Bronchial epithelial cell (primary cell): ENCODE results near the gene ARHGAP42. TPM values are rescaled to one million over a fixed set of nuclear protein-coding genes. Genes with fewer than 3 reads are reported as not detected.
A peak's percentile ranks its signal among the peaks of the same experiment; 100 is the strongest.

ENCODE experiments used
- DNase-seq: peaks from one replicate; pipeline ENCODE4 v3.0.0-alpha.2; 2010; ENCODE audit warnings: low read depth
- FAIRE-seq: peaks from 2 replicates; lab custom pipeline; 2011; peaks lifted over from hg19 to GRCh38; lab: Jason Lieb, UNC
- H3K27me3 ChIP-seq: 2 replicates; pipeline ENCODE4 v1.5.1; 2011; ENCODE audit warnings: low read length; ENCODE audit not compliant: control insufficient read depth, insufficient read depth
- H3K36me3 ChIP-seq: 2 replicates; pipeline ENCODE4 v1.5.1; 2011; ENCODE audit warnings: low read length; ENCODE audit not compliant: control insufficient read depth, insufficient read depth
- H3K4me3 ChIP-seq: 2 replicates; pipeline ENCODE4 v1.5.1; 2011; ENCODE audit warnings: mild to moderate bottlenecking, low read depth, low read length, control low read depth
- total RNA-seq: library from RNA; depleted of rRNA; stranded (reverse); fragments of >200 nt; gene quantifications from 2 replicates; pipeline ENCODE4 v1.2.1, GENCODE V29; 2014
- TF ChIP-seq, protein P1 (sequence below): IDR thresholded peaks from 2 replicates; pipeline ENCODE4 v1.5.1; 2011; ENCODE audit warnings: mild to moderate bottlenecking, moderate library complexity, low read length, control low read depth, inconsistent platforms; ENCODE audit not compliant: insufficient read depth, severe bottlenecking

The ARHGAP42 gene
- total RNA-seq, 1 donor from 2014 or later, result 5.3 TPM

DNA sequence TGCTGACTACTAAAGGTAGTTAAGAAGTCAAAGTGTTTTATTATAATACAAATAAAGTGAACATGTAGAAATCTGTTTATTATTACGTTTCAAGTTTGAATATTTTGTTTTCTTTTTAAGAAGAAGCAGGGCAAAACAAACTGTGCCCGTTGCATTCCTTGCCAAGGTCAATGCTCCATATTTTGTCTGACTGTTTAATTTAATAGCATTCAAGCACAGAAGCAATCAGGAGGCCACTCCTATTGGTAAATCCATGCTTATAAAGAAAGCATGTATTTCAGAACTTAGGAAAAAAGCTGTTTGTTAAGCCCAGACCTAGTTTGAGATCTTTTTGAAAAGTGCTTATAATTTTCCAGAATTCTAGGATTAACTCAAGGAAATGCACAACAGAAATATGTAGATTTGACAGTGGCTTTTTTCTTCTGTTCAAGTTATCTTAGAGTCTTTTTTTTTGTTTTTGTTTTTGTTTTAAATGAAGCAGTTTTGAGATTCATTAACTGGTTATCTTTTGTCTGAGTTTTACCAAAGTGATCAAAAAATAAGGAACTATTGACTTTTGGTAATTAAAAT is 51.7 kb downstream of the ARHGAP42 start:
- Histone ChIP-seq H3K4me3 (no peak overlapping the region), H3K27me3 (no peaks in the 10 kb centered on the region), H3K36me3 (no peaks in the 10 kb centered on the region)
- TF ChIP-seq, protein P1, sequence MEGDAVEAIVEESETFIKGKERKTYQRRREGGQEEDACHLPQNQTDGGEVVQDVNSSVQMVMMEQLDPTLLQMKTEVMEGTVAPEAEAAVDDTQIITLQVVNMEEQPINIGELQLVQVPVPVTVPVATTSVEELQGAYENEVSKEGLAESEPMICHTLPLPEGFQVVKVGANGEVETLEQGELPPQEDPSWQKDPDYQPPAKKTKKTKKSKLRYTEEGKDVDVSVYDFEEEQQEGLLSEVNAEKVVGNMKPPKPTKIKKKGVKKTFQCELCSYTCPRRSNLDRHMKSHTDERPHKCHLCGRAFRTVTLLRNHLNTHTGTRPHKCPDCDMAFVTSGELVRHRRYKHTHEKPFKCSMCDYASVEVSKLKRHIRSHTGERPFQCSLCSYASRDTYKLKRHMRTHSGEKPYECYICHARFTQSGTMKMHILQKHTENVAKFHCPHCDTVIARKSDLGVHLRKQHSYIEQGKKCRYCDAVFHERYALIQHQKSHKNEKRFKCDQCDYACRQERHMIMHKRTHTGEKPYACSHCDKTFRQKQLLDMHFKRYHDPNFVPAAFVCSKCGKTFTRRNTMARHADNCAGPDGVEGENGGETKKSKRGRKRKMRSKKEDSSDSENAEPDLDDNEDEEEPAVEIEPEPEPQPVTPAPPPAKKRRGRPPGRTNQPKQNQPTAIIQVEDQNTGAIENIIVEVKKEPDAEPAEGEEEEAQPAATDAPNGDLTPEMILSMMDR, result no peak
- FAIRE-seq, result no peak
- no peak for DNase-seq

DNA sequence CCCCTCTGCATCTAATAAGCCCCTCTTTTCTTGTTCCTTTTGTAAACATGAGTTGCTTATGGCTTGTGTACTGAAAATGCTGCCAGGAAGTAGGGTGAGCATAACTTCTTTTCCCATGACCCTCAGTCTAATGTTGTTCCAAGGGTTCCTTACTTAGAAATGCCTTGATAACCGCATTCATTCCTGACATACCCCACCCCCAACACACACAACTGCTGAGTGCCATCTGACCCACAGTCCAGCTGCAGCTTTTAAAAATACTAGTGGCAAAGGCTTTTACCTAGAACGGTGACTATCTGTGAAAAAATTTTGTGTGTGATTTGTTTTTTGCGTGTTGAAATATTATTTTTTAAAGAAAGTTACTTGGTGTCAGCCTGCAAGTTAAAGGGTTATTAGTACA is 52.6 kb downstream of the ARHGAP42 start:
- Histone ChIP-seq H3K4me3 (no peak overlapping the region), H3K36me3 (no peaks in the 10 kb centered on the region), H3K27me3 (no peaks in the 10 kb centered on the region)
- TF ChIP-seq, protein P1, result no peak
- DNase-seq (peak; percentile 54), FAIRE-seq (no peak)

DNA sequence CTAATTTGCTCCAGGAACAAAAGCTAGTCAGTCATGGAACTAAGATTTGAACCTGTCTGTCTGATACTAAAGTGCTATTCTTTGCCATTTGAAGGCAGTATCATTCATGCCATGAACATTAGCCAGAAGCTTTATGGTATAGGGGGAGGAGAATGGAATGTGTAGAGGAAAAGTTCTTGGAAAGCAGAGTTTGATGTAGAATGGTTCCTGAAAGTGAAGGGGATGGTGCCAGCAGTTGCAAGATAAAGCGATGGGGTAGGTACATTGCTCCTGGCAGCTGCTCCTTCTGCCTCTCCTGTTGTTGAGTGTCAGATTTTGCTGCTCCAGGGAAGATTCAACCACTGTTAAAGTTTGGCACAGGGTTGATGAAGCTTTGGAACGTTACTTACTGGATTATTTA is 53.4 kb downstream of the ARHGAP42 start:
- no peaks in the 10 kb centered on the region for H3K36me3 ChIP-seq
- no peaks in the 10 kb centered on the region for H3K27me3 ChIP-seq
- TF ChIP-seq, protein P1, result no peak
- no peak overlapping the region for H3K4me3 ChIP-seq
- FAIRE-seq (no peak), DNase-seq (no peak)

DNA sequence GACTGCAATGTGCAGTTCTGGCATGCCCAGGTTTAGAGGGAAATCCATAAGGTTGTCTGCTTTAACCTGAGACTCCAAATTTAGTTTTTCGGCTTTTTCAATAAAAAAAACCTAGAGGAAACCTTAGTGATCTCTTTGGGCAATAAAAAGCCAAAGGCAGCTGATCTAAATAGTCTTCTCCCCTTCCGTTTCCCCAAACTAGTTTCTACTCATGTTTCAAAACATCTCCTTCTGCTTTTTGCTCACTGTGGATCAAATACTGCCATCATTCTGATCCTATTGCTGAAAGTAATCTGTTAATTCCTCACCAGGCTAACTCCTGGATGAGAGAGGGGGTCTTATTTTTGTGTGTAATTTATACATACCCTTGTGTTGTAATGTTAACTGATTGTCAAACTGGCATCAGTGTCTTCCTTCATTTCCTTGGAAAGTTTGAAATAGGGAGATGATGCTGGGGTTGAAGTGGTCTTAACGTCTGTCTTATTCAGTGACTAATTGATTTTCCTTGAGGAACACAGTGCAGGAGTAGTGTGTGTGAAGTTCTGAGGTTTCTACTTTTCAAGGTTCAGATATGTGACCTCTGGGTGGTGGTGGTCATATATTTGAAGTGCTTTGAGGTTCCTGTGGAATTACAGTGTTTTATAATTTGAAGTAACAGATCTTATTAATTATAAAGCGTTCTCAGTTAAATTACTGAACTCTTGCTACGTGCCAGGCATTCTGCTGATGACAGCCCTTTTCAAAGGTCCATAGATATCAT is 55.0 kb downstream of the ARHGAP42 start:
- no peak overlapping the region for H3K4me3 ChIP-seq
- FAIRE-seq (no peak), DNase-seq (no peak)
- H3K36me3 ChIP-seq, result no peaks in the 10 kb centered on the region
- TF ChIP-seq, protein P1, result no peak
- H3K27me3 ChIP-seq, result no peaks in the 10 kb centered on the region

DNA sequence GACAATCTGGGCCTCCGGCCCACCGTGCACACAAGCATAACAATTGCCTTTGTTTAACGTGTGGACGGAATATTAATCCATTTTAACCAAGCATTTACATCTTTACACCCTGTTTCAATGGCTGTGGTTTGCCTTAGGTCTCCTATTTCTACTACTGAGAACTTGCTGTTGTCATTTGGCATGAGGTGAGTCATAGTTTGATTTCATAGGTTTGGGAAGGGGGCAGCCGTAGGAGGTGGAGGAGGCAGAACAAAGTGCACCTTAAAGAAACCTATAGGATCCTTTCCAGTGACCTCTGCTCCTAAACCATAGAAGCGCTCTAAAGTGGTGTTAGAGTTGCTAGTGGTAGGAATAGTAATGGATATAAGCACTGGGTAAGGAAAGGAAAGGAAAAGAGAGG is 59.4 kb downstream of the ARHGAP42 start:
- FAIRE-seq (no peak), DNase-seq (no peak)
- Histone ChIP-seq H3K27me3 (no peaks in the 10 kb centered on the region), H3K36me3 (no peaks in the 10 kb centered on the region), H3K4me3 (no peak overlapping the region)
- TF ChIP-seq, protein P1, result no peak
